C4-2B (cell line): ENCODE measurements around the gene TRIM43.
"Not testable (repeated sequence)": the region's sequence is repeated elsewhere in the genome, so short reads cannot be mapped to it uniquely, and the experiment has no call there.

Source experiments
- H3K27ac ChIP-seq: fragments of 450-650 bp; 2 replicates; pipeline ENCODE4 v1.5.1; 2017

Gene TRIM43

GRCh38 chr2:95595012-95595411, 3.2 kb downstream of the TRIM43 start:
- not testable (repeated sequence) for H3K27ac ChIP-seq

GRCh38 chr2:95601301-95601700, 9.5 kb downstream of the TRIM43 start:
- not testable (repeated sequence) for H3K27ac ChIP-seq

- H3K27ac ChIP-seq, result not testable (repeated sequence)
Measured at GRCh38 chr2:95602146-95602545, 10.3 kb downstream of the TRIM43 start.

GRCh38 chr2:95608356-95608755, 16.6 kb downstream of the TRIM43 start:
- H3K27ac ChIP-seq, result not testable (repeated sequence)

GRCh38 chr2:95609764-95610163, 18.0 kb downstream of the TRIM43 start:
- H3K27ac ChIP-seq, result not testable (repeated sequence)

GRCh38 chr2:95613048-95613447, 21.2 kb downstream of the TRIM43 start:
- H3K27ac ChIP-seq, result not testable (repeated sequence)

- H3K27ac ChIP-seq, result not testable (repeated sequence)
Measured at GRCh38 chr2:95622728-95623127, 30.9 kb downstream of the TRIM43 start.

GRCh38 chr2:95630987-95631386, 39.2 kb downstream of the TRIM43 start:
- not testable (repeated sequence) for H3K27ac ChIP-seq

- H3K27ac ChIP-seq, result not testable (repeated sequence)
Measured at GRCh38 chr2:95633626-95634259, 41.9 kb downstream of the TRIM43 start.

- H3K27ac ChIP-seq, result not testable (repeated sequence)
Measured at GRCh38 chr2:95640515-95641288, 48.9 kb downstream of the TRIM43 start.

GRCh38 chr2:95641289-95641575, 49.4 kb downstream of the TRIM43 start:
- H3K27ac ChIP-seq, result not testable (repeated sequence)

GRCh38 chr2:95641787-95642186, 50.0 kb downstream of the TRIM43 start:
- H3K27ac ChIP-seq, result not testable (repeated sequence)

GRCh38 chr2:95642360-95642759, 50.6 kb downstream of the TRIM43 start:
- not testable (repeated sequence) for H3K27ac ChIP-seq

GRCh38 chr2:95642951-95643350, 51.1 kb downstream of the TRIM43 start:
- H3K27ac ChIP-seq, result not testable (repeated sequence)

- not testable (repeated sequence) for H3K27ac ChIP-seq
Measured at GRCh38 chr2:95645312-95645711, 53.5 kb downstream of the TRIM43 start.

GRCh38 chr2:95646274-95646994, 54.6 kb downstream of the TRIM43 start:
- H3K27ac ChIP-seq, result not testable (repeated sequence)

GRCh38 chr2:95648894-95649544, 57.2 kb downstream of the TRIM43 start:
- not testable (repeated sequence) for H3K27ac ChIP-seq
